ENCODE results near the gene RETN.

DNA sequence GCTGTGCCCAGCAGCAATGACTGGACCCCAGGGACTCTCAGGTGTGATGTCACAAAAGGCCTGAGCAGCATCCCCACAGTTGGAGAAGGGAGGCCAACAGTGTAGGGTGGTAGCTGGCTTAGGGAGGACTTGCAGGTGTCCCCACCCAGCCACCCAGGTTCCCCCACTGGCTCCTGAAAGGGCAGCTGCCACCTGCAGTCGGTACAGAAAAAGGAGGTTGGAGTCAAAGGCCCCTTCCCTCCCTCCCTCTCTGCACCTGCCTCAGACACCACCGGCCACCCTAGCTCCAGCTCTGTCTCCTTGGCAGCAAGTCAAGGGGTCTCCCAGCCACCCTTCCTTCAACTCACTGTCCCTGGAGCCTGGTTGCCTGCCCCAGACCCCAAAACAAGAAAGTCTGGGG lies 35.2 kb upstream of the RETN start, which contains the start of gene PCP2:
- TF ChIP-seq CTCF (IDR thresholded peaks at IDR 0.05) (no peak), POLR2A (IDR thresholded peaks at IDR 0.05) (no peak)
